ENCODE results near the gene ASCC2. TPM values are rescaled to one million over a fixed set of nuclear protein-coding genes. Genes with fewer than 3 reads are reported as not detected.

Gene ASCC2
- total and polyA plus RNA-seq, 2 donors (not counting 3 experiments of a cell fraction or from before 2014, with no cell fraction given) = 43.6 to 60.7 TPM

GRCh38 chr22:29855611-29856181 lies 17.6 kb upstream of the ASCC2 start:
- FAIRE-seq = no peak

GRCh38 chr22:29854432-29854831 lies 16.4 kb upstream of the ASCC2 start:
- H3K9ac ChIP-seq (replicated peaks; ENCODE audit: extremely low read depth, insufficient read depth, low read length) = no peak overlapping the region
- H3K79me2 ChIP-seq (ENCODE audit: control insufficient read depth, insufficient read depth, low read length) = no peaks in the 10 kb centered on the region
- TF ChIP-seq CTCF (IDR thresholded peaks at IDR 0.05; ENCODE audit: extremely low read depth in 1 of 2, insufficient read depth in 1 of 2, low read depth in 1 of 2, low read length in 2 of 2) (no peak), JUN (IDR thresholded peaks at IDR 0.05; ENCODE audit: borderline replicate concordance, insufficient read depth, insufficient read length, low read depth) (no peak), MAX (IDR thresholded peaks at IDR 0.05; ENCODE audit: insufficient read depth, insufficient read length) (no peak), EZH2 (IDR thresholded peaks at IDR 0.05; ENCODE audit: borderline replicate concordance, low read depth, low read length, severe bottlenecking) (no peak), POLR2AphosphoS5 (IDR thresholded peaks at IDR 0.05; ENCODE audit: insufficient read depth, low read depth, low read length) (no peak), FOS (IDR thresholded peaks at IDR 0.05; ENCODE audit: borderline replicate concordance, insufficient read depth, low read length) (no peak), GATA2 (IDR thresholded peaks at IDR 0.05; ENCODE audit: insufficient read depth, insufficient read length, low read depth, low read length) (no peak), POLR2A (IDR thresholded peaks at IDR 0.05; ENCODE audit: low read depth, low read length) (no peak), MYC (IDR thresholded peaks at IDR 0.05; ENCODE audit: low read depth, low read length) (no peak)
- no peak overlapping the region for H2AFZ ChIP-seq (ENCODE audit: low read depth, low read length)
- H3K4me3 ChIP-seq (replicated peaks in 1 of 3; ENCODE audit: insufficient read depth in 1 of 3, low read depth in 1 of 3, low read length in 3 of 3) = no peak overlapping the region
- no peak overlapping the region for H3K4me2 ChIP-seq (ENCODE audit: insufficient read depth, low read length)
- H3K27ac ChIP-seq (ENCODE audit: insufficient read depth, low read depth, low read length) = no peak overlapping the region
- intact Hi-C loops (cut with micrococcal nuclease) = no loop called here
- H3K27me3 ChIP-seq (ENCODE audit: control insufficient read depth in 2 of 2, insufficient read depth in 2 of 2, low read length in 2 of 2) = peaks cover 0 to 7% of the 10 kb centered on the region in 2 experiments
- no peaks in the 10 kb centered on the region for H3K4me1 ChIP-seq (ENCODE audit: control insufficient read depth, extremely low read depth, insufficient read depth, low read length)
- DNase-seq (ENCODE audit: low read depth, low spot score) (no peak), FAIRE-seq (peak; percentile 37)
- BruUV-seq (replicated peaks) = no TSS peak
- CTCF ChIA-PET = no interaction called here
- POLR2A ChIA-PET = no interaction called here
- H3K9me1 ChIP-seq (replicated peaks; ENCODE audit: control insufficient read depth, extremely low read depth, insufficient read depth, low read length) = no peaks in the 10 kb centered on the region
- no peaks in the 10 kb centered on the region for H4K20me1 ChIP-seq (replicated peaks; ENCODE audit: control insufficient read depth, extremely low read depth, insufficient read depth, low read length)
- no peaks in the 10 kb centered on the region for H3K36me3 ChIP-seq (ENCODE audit: control insufficient read depth in 2 of 2, extremely low read depth in 1 of 2, insufficient read depth in 2 of 2, low read length in 2 of 2)
- H3K9me3 ChIP-seq (replicated peaks; ENCODE audit: control insufficient read depth, insufficient read depth, low read length) = no peaks in the 10 kb centered on the region
- dilution Hi-C loops (cut with MboI; ENCODE audit: extremely low pct_ligation_motif_present, low sequenced_read_pairs) = no loop called here

More at GRCh38 chr22:29855611-29856181, 17.6 kb upstream of the ASCC2 start:
- dilution Hi-C loops (cut with MboI; ENCODE audit: extremely low pct_ligation_motif_present, low sequenced_read_pairs) (no loop called here), intact Hi-C loops (cut with micrococcal nuclease) (no loop called here)
- no peaks in the 10 kb centered on the region for H4K20me1 ChIP-seq (replicated peaks; ENCODE audit: control insufficient read depth, extremely low read depth, insufficient read depth, low read length)
- H3K79me2 ChIP-seq (ENCODE audit: control insufficient read depth, insufficient read depth, low read length) = no peaks in the 10 kb centered on the region
- H3K9me3 ChIP-seq (replicated peaks; ENCODE audit: control insufficient read depth, insufficient read depth, low read length) = no peaks in the 10 kb centered on the region
- TF ChIP-seq CTCF (IDR thresholded peaks at IDR 0.05; ENCODE audit: extremely low read depth in 1 of 2, insufficient read depth in 1 of 2, low read depth in 1 of 2, low read length in 2 of 2) (no peak), JUN (IDR thresholded peaks at IDR 0.05; ENCODE audit: borderline replicate concordance, insufficient read depth, insufficient read length, low read depth) (no peak)
- no peak overlapping the region for H2AFZ ChIP-seq (ENCODE audit: low read depth, low read length)
- no peaks in the 10 kb centered on the region for H3K36me3 ChIP-seq (ENCODE audit: control insufficient read depth in 2 of 2, extremely low read depth in 1 of 2, insufficient read depth in 2 of 2, low read length in 2 of 2)
- CTCF ChIA-PET = interaction anchor here (0.8 to 1.3 kb wide), 4 partner anchors 10 to 233 kb away, joined by 3 to 6 read pairs (median 3); no protein-coding TSS in a partner anchor
- BruUV-seq (replicated peaks) = no TSS peak
- no peaks in the 10 kb centered on the region for H3K4me1 ChIP-seq (ENCODE audit: control insufficient read depth, extremely low read depth, insufficient read depth, low read length)
- no peaks in the 10 kb centered on the region for H3K9me1 ChIP-seq (replicated peaks; ENCODE audit: control insufficient read depth, extremely low read depth, insufficient read depth, low read length)
- H3K27me3 ChIP-seq (ENCODE audit: control insufficient read depth in 2 of 2, insufficient read depth in 2 of 2, low read length in 2 of 2) = peaks cover 0 to 7% of the 10 kb centered on the region in 2 experiments
- no peak overlapping the region for H3K27ac ChIP-seq (ENCODE audit: insufficient read depth, low read depth, low read length)
- DNase-seq (ENCODE audit: low read depth, low spot score) = no peak
- H3K9ac ChIP-seq (replicated peaks; ENCODE audit: extremely low read depth, insufficient read depth, low read length) = no peak overlapping the region
- POLR2A ChIA-PET = no interaction called here
- no peak overlapping the region for H3K4me2 ChIP-seq (ENCODE audit: insufficient read depth, low read length)
- no peak overlapping the region for H3K4me3 ChIP-seq (replicated peaks in 1 of 3; ENCODE audit: insufficient read depth in 1 of 3, low read depth in 1 of 3, low read length in 3 of 3)

Data from endothelial cell of umbilical vein (primary cell).